HPDE6-E6E7 (cell line): ENCODE results near the gene NDST1.

Experiments used
- DNase-seq: peaks from one replicate; pipeline ENCODE4 v3.0.0; 2011; ENCODE audit warnings: missing footprints; ENCODE audit errors: extremely low spot score

Gene NDST1

DNA sequence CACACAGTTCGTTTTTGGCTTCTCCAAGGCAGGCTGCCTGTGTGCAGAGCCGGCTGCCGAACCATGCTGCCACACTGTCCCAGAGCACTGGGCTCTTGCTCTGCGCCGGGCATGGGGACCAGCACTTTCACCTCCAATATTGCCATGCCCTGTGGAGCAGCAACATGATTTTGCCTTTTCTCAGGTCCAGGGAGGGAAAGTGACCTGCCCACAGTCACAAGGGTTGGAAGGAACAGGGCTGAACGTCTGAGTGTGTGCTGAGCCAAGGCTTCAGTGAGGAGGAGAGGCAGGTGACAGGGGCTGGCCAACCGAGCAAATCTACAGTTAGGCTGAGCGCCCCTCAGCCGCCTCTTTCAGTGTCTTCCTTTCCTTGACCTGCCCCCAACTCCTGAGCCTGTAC is 98.5 kb downstream of the NDST1 start:
- DNase-seq = no peak

DNA sequence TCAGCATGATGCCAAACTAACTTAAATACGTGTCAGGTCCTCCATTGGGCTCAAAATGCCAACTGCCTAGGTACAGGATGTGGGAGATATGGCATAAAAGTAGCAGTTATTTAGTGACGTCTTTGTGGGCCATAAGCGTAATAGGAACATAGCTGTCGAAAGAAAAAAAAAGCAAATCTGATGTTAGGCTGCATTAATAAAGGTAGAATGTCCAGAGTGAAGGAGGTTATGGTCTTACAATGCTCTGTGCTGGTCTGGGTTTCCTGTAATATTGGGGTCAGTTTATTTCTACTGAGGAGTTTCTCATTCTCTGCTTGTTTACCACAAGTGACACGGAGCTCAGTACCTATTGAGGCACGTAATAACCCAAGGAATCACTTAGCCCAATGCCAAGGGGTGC is 99.2 kb downstream of the NDST1 start:
- DNase-seq = no peak
